PFSK-1 (cell line): ENCODE results near the gene TRAPPC2.

ENCODE experiments used
- FOXP2 ChIP-seq: optimal IDR thresholded peaks from 2 replicates; pipeline ENCODE3; 2011; ENCODE audit warnings: borderline replicate concordance, control low read depth, inconsistent platforms; ENCODE audit not compliant: insufficient read depth; ENCODE audit errors: extremely low read length, extremely low read depth
- POLR2AphosphoS5 ChIP-seq: IDR thresholded peaks from 2 replicates; pipeline ENCODE4 v1.6.1; 2012; ENCODE audit warnings: low read depth, mild to moderate bottlenecking, control low read depth, low read length, moderate library complexity
- REST ChIP-seq, 2 experiments: IDR thresholded peaks; 2 replicates each; pipeline versions ENCODE4 v1.6.1 to v1.8.0; 2011 to 2012; ENCODE audit warnings: low read depth in 2 of 2, low read length in 2 of 2, control low read depth in 1 of 2, inconsistent platforms in 1 of 2, mild to moderate bottlenecking in 1 of 2, moderate library complexity in 1 of 2; ENCODE audit not compliant: insufficient read depth in 1 of 2
- SIN3A ChIP-seq: IDR thresholded peaks from 2 replicates; pipeline ENCODE4 v1.6.1; 2012; ENCODE audit warnings: mild to moderate bottlenecking, low read length, moderate library complexity, borderline replicate concordance; ENCODE audit not compliant: insufficient read depth
- TAF1 ChIP-seq: IDR thresholded peaks from 2 replicates; pipeline ENCODE4 v1.6.1; 2012; ENCODE audit warnings: low read length, control low read depth, borderline replicate concordance; ENCODE audit not compliant: insufficient read depth

TRAPPC2 gene

GRCh38 chrX:13764281-13764680, 29.9 kb upstream of the TRAPPC2 start:
- no peak for TF ChIP-seq TAF1
- TF ChIP-seq REST (IDR thresholded peaks at IDR 0.05; ENCODE audit: insufficient read depth in 1 of 2, low read depth in 2 of 2, low read length in 2 of 2) = no peak
- TF ChIP-seq POLR2AphosphoS5 = no peak
- no peak for TF ChIP-seq FOXP2
- TF ChIP-seq SIN3A = no peak

- TF ChIP-seq TAF1 (no peak), FOXP2 (no peak), SIN3A (no peak), POLR2AphosphoS5 (no peak), REST (IDR thresholded peaks at IDR 0.05; ENCODE audit: insufficient read depth in 1 of 2, low read depth in 2 of 2, low read length in 2 of 2) (no peak)
Observed at GRCh38 chrX:13763489-13763888, 29.1 kb upstream of the TRAPPC2 start.

GRCh38 chrX:13761606-13762414, 27.4 kb upstream of the TRAPPC2 start:
- TF ChIP-seq SIN3A (no peak), TAF1 (no peak), FOXP2 (no peak), REST (IDR thresholded peaks at IDR 0.05; ENCODE audit: insufficient read depth in 1 of 2, low read depth in 2 of 2, low read length in 2 of 2) (no peak), POLR2AphosphoS5 (no peak)

- TF ChIP-seq REST (IDR thresholded peaks at IDR 0.05; ENCODE audit: insufficient read depth in 1 of 2, low read depth in 2 of 2, low read length in 2 of 2) = no peak
- no peak for TF ChIP-seq TAF1
- TF ChIP-seq SIN3A = no peak
- no peak for TF ChIP-seq FOXP2
- TF ChIP-seq POLR2AphosphoS5 = no peak
Observed at GRCh38 chrX:13760426-13760825, 26.0 kb upstream of the TRAPPC2 start.
